ENCODE data around the gene SLX1A.
"Not testable (repeated sequence)": the region's sequence is repeated elsewhere in the genome, so short reads cannot be mapped to it uniquely, and the experiment has no call there.

SLX1A gene

GRCh38 chr16:30184096-30184890, 9.4 kb upstream of the SLX1A start:
- no peak for DNase-seq (ENCODE audit: low read depth)

- DNase-seq (ENCODE audit: low read depth): no peak
Observed at GRCh38 chr16:30184891-30185682, 8.6 kb upstream of the SLX1A start.

GRCh38 chr16:30185683-30186421, 7.8 kb upstream of the SLX1A start:
- DNase-seq (ENCODE audit: low read depth): no peak

- DNase-seq (ENCODE audit: low read depth): no peak
Observed at GRCh38 chr16:30186444-30186781, 7.3 kb upstream of the SLX1A start.

- peak; percentile 44 for DNase-seq (ENCODE audit: low read depth)
Observed at GRCh38 chr16:30186782-30187555, 6.7 kb upstream of the SLX1A start.

- DNase-seq (ENCODE audit: low read depth): no peak
Observed at GRCh38 chr16:30187556-30187865, 6.2 kb upstream of the SLX1A start.

- DNase-seq (ENCODE audit: low read depth): no peak
Observed at GRCh38 chr16:30187971-30188561, 5.6 kb upstream of the SLX1A start.

- DNase-seq (ENCODE audit: low read depth): not testable (repeated sequence)
Observed at GRCh38 chr16:30191158-30191557, 2.5 kb upstream of the SLX1A start.

- not testable (repeated sequence) for DNase-seq (ENCODE audit: low read depth)
Observed at GRCh38 chr16:30193098-30193497, 577 bp upstream of the SLX1A start.

GRCh38 chr16:30194172-30194925, 674 bp downstream of the SLX1A start:
- DNase-seq (ENCODE audit: low read depth): not testable (repeated sequence)

- DNase-seq (ENCODE audit: low read depth): not testable (repeated sequence)
Observed at GRCh38 chr16:30197001-30197400, 3.3 kb downstream of the SLX1A start.

- not testable (repeated sequence) for DNase-seq (ENCODE audit: low read depth)
Observed at GRCh38 chr16:30199049-30199448, 5.4 kb downstream of the SLX1A start, which contains the start of gene SULT1A3. Gene SULT1A3, plus strand, starts transcription at chr16:30199255. Its CDS starts 1,474 bp downstream, at chr16:30200729.

- DNase-seq (ENCODE audit: low read depth): not testable (repeated sequence)
Observed at GRCh38 chr16:30199608-30200343, 6.1 kb downstream of the SLX1A start.

GRCh38 chr16:30205541-30206236, 12.0 kb downstream of the SLX1A start:
- DNase-seq (ENCODE audit: low read depth): not testable (repeated sequence)

GRCh38 chr16:30206252-30206651, 12.6 kb downstream of the SLX1A start:
- DNase-seq (ENCODE audit: low read depth): not testable (repeated sequence)

GRCh38 chr16:30207063-30207704, 13.5 kb downstream of the SLX1A start:
- not testable (repeated sequence) for DNase-seq (ENCODE audit: low read depth)

- not testable (repeated sequence) for DNase-seq (ENCODE audit: low read depth)
Observed at GRCh38 chr16:30209032-30209431, 15.4 kb downstream of the SLX1A start.

GRCh38 chr16:30211414-30211813, 17.7 kb downstream of the SLX1A start:
- DNase-seq (ENCODE audit: low read depth): not testable (repeated sequence)

GRCh38 chr16:30217082-30217481, 23.4 kb downstream of the SLX1A start:
- DNase-seq (ENCODE audit: low read depth): not testable (repeated sequence)
